Stimulated activated CD4-positive, alpha-beta T cell treated with anti-CD3 and anti-CD28 coated beads, Interleukin-12 subunit alpha, Interleukin-12 subunit beta, amount 100 ng/mL, for 24 hours (primary cell): ENCODE data around the gene SNX18.
"Not testable (repeated sequence)": the region's sequence is repeated elsewhere in the genome, so short reads cannot be mapped to it uniquely, and the experiment has no call there.

Experiments
- DNase-seq, 2 experiments: peaks; one replicate each; pipeline ENCODE4 v3.0.0-alpha.2; 2020; ENCODE audit warnings: low read depth in 2 of 2

SNX18 gene

GRCh38 chr5:54520438-54520846, 2.9 kb downstream of the SNX18 start:
- DNase-seq: no peak

DNA sequence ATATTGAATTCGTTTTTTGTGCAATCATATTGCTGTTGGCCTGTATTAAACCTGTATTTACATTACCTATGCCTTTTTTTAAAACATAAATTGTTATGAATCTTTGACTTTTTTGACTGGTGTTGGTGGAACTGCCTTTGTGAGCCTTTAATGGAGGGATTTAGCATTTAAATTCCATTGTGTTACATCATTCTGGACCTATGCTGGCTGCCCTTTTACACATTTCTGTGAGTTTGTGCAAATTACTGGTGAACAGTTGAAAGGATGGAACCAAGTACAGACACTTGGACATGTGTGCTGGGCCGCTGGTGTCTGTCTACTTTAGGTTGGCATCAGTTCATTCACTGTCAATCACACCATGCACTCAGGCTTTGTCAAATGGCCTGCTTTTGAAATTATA, 3.4 kb downstream of the SNX18 start:
- no peak for DNase-seq

DNA sequence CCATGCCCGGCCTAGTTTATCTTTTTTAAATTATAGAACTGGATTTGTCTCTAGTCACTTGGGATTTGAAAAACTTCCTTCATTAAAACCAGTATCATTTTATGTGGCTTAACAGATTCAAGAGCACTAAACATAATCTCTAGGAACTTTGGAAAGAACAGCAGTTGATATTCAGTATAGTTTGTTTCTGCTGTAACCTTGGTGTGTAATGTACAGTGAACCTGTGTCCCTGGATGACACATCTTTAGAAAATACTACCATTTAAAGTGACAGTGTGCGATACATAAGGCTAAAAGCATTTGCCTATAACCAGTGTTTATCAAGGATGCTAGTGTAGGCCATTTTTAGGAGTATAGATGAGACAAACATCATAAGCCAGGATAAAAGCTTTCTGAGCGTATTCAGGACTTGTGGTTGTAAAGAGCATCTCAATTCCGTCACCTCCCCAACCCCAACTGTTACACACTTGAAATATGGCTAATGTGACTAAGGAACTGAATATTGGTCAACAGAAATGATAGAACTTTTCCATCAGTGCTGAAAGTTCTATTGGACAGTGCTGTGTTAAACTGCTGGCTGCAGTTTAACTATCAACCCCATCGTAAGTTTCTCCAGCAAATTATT, 4.4 kb downstream of the SNX18 start:
- no peak for DNase-seq

DNA sequence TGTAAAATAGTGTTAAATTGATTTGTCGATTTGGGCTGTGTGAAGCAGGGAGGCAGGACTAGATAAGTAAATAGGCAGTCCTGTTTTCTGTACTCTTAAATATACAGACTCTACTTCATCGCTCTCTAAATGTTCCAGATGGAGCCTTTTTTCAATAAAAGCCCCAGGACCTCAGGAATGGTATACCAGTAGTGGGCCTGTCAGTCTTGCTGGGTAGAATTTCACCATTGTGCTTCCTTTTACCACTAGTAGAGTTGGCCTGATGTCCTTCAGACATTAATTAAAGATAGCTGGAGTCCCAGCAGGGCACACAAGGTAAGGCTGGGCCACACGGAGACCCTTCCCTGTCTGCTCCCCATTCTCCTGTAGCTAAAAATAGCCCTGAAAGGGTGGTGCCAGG, 6.0 kb downstream of the SNX18 start:
- no peak for DNase-seq

- no peak for DNase-seq
These were observed 6.5 kb downstream of the SNX18 start for GRCh38 chr5:54524082-54524481.

DNA sequence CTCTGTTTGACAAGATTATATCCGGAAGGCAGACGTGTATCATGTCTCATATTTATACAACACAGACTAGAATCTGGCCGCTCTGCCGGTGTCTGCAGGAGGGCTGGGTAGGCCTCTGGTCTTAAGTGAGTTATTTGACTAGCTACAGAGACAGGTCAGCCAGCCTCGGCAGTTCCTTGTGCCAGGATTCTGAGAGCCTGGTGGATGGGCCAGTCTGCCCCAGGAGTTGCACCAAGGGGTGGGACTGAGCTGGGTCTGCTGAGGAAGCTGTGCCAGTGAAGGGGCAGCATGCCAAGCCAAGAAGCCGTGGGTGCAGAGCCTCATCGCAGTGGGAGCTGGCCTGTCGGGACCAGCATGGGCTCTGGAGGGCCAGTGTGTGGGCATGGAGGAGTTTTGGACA, 7.1 kb downstream of the SNX18 start:
- no peak for DNase-seq

DNA sequence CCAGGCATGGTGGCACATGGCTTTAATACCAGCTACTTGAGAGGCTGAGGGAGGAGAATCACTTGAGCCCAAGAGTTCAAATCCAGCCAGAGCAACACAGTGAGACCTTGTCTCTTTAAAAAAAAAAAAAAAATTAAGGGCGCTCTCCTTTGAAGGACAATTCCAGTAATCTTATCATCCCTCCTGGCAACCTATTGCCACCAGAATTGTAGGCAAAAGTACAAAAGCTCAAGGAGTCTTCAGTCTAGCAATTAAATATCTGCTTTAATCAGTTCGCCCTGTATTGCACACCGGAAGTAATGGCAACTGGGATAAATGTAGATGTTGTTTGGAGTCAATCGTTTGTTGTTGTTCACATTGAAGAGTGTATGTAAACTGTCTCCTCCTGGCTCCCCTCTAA, 7.7 kb downstream of the SNX18 start:
- no peak for DNase-seq

- no peak for DNase-seq
These were observed 8.1 kb downstream of the SNX18 start for GRCh38 chr5:54525692-54526091.

- no peak for DNase-seq
These were observed 9.2 kb downstream of the SNX18 start for GRCh38 chr5:54526604-54527288.

GRCh38 chr5:54528633-54529209, 11.2 kb downstream of the SNX18 start:
- no peak for DNase-seq

DNA sequence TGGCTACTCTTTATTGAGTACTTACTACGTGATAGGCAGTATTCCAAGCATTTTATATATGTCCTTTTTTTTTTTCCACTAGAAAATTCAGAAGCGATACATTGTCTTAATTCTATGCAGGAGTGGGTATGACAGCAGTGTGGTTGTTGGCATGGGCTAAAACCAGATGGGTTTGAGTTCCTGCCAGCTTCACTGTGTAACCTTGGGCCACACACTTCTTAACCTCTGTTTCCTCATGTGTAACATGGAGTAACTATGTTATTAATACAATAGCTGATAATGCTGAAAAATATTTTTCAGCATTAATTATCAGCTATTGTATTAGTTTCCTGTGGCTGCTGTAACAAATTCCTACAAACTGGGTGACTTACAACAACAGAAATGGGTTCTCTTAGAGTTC, 12.0 kb downstream of the SNX18 start:
- no peak for DNase-seq

DNA sequence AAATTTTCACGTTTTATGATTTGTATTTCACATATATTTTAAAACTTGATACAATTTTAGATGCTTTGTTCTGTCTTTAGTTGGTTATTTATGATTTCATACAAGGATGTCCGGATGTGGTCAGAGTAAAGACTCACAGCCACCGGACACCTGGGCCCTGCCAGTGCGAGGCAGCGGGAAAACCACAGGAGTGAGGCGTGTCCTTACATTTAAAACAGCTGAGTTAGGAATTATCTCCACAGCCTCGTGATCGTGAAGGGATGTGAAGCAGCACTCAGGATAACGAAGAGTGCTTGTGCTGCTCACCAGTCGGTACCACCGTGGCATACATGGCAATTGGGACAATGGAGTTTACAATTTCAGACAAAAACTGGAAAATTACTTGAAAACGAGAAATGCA, 14.0 kb downstream of the SNX18 start:
- no peak for DNase-seq

DNA sequence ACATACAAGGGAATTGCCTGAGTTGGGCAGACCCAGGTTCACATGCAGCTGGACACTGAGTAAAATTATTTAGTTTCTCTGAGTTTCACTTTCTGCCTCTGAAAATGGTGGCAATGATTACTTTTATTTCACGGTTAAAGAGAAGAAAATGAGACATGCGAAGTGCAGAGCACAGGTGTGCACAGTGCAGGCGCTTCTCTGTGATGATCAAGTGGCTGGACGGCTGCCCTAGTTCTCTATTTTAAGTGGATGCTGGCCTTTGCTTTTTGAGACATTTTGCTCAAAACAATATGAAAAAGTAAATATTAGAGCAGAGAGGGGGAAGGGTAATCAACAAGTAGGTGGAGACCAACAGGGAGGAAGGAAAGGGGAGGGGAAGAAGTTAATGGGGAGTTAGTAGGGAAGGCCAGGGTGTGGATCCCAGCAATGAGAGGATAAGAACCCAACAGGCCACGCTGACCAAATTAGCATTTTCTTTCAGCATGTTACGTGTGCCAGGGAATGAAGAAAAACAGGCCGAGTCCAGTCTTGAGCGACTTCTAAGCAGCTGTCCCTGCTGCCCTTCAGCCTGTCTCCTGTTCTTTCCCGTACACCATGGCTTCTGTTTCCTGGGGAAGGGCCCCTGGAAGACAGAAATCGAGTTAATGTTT, 16.1 kb downstream of the SNX18 start:
- DNase-seq: no peak

DNA sequence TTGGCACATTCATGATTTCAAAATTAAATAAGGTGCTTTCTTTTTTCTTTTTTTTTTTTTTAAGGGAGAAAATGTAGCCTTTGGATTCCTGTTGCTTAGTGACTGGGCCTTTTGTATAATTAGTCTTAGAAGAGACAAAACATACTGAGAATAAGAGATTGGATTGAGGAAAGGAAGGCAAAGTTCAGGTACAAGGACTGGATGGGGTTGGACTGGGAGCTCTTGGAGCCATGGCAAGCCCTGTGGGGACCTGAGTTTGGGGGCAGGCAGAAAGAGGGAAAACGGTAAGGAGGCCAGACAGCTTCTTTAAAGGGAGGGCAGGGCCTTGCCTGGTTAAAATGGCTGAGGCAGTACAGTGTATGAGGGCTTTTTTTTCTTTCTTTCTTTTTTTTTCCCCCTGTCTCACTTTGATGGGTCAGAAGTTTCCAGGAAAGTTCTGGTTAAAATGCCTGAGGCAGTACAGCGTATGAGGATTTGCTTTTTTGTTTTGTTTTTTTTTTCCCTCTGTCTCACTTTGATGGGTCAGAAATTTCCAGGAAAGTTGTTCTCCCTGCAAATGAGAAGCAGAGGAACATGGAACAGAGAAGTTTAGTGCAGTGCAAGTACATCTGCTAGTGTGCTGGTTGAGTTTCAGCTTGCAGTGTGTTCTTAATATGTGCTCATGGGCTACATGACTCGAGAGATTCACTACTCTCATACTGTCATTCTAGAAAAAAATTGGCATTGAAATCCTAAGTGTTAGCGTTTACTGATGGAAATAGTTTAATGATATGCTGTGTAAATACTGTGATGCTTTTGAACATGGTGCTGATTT, 16.8 kb downstream of the SNX18 start:
- DNase-seq: no peak

DNA sequence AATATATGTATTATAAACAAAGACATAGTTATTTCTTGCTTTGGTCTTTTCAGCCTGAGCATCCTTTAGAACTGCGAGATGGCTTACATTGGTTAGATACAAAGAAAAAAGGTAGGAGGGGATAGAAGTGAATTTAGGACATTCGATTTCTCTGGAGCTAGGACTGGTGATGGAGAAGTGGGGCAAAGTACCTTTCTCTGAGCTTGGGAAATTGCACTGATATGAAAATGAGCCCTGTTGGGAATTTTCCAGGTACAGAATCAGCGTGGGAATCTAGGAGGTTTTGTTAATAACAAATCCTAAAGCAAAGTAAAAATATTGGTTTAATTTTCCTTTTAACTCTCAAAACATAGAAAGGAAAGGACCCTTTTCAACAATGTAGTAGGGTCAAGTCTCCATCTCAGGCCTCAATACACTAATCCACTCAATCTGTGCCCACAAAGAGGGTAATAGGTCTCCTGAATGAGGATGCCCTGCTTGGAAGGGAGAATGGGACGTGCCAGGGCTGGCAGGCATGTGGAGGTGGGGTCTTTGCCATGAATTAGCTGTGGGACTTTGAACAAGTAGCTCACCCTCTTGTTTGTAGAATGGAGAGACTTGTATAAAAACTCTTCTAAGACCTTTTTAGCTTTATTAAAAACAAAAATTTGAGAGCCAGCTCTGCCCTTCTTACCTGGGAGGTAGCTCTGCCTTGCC, 17.7 kb downstream of the SNX18 start:
- DNase-seq: no peak

DNA sequence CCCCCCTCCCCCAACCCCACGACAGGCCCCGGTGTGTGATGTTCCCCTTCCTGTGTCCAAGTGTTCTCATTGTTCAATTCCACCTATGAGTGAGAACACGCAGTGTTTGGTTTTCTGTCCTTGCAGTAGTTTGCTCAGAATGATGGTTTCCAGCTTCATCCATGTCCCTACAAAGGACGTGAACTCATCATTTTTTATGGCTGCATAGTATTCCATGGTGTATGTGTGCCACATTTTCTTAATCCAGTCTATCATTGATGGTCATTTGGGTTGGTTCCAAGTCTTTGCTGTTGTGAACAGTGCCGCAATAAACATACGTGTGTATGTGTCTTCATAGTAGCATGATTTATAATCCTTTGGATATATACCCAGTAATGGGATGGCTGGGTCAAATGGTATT, 18.8 kb downstream of the SNX18 start:
- not testable (repeated sequence) for DNase-seq

DNA sequence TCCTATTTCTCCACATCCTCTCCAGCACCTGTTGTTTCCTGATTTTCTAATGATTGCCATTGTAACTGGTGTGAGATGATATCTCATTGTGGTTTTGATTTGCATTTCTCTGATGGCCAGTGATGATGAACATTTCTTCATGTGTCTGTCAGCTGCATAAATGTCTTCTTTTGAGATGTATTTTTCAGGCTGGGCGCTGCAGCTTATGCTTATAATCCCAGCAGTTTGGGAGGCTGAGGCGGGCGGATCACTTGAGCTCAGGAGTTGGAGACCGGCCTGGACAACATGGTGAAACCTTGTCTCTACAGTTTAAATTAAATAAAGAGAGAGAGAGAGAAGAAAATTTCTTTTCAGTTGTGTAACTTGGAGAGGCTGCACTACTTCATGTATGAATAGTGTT, 19.3 kb downstream of the SNX18 start:
- not testable (repeated sequence) for DNase-seq

- DNase-seq: no peak
These were observed 20.2 kb downstream of the SNX18 start for GRCh38 chr5:54537725-54538124.

- DNase-seq: no peak
These were observed 20.6 kb downstream of the SNX18 start for GRCh38 chr5:54538156-54538555.

DNA sequence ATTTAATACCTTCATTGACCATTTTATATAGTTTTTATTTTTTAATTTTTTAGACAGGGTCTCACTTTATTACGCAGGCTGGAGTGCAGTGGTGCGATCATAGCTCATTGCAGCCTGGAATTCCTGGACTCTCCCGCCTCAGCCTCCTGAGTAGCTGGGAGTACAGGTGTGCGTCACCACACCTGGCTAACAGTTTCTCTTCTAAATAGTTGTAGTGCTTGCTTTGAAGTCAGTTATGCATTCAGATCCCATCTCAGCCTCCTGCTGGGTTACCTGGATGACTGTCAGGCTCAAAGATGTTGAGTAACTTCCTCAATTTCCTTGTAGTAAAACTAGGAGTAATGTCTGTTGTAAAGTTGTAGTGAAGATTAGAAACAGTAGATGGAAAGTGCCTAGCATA, 21.4 kb downstream of the SNX18 start:
- DNase-seq: no peak

DNA sequence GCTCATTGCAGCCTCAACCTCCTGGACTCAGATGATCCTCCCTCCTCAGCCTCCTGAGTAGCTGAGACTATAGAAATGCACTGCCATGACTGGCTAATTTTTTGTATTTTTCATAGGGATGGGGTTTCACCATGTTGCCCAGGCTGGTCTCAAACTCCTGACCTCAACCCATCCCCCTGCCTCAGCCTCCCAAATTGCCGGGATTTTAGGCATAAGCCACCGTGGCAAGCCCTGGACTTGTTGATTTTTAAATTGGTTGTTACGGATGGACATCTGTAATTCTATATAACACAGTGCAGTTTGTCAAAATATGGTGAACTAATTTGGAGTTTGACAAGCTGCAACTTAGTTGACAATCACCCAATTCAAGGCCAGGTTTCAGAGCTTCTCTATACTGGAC, 22.7 kb downstream of the SNX18 start:
- no peak for DNase-seq
